Stimulated activated CD8-positive, alpha-beta memory T cell treated with anti-CD3 and anti-CD28 coated beads, Interleukin-12 subunit alpha, Interleukin-12 subunit beta, amount 100 ng/mL, for 4 hours (primary cell): ENCODE results near the gene DENND5A.

Experiments used
- DNase-seq: peaks from one replicate; pipeline ENCODE4 v3.0.0-alpha.2; 2020; ENCODE audit warnings: low read depth

The DENND5A gene

GRCh38 chr11:9265211-9266131 lies at the start of gene DENND5A:
Gene DENND5A (minus strand): TSS chr11:9265350. CDS start chr11:9265069, 281 bp downstream.
- DNase-seq: peak; percentile 52

GRCh38 chr11:9314291-9315077 lies 49.3 kb upstream of the DENND5A start, which contains the start of gene TMEM41B:
Gene TMEM41B (minus strand): TSS chr11:9314593. CDS start chr11:9314441, 152 bp downstream.
- DNase-seq: peak; percentile 100

- no peak for DNase-seq
Measured at GRCh38 chr11:9313648-9314290, 48.6 kb upstream of the DENND5A start.

GRCh38 chr11:9310485-9311090 lies 45.4 kb upstream of the DENND5A start:
- no peak for DNase-seq

GRCh38 chr11:9304178-9304577 lies 39.0 kb upstream of the DENND5A start:
- DNase-seq: no peak

- DNase-seq: no peak
Measured at GRCh38 chr11:9302448-9302847, 37.3 kb upstream of the DENND5A start.

GRCh38 chr11:9301720-9302119 lies 36.6 kb upstream of the DENND5A start:
- no peak for DNase-seq

- no peak for DNase-seq
Measured at GRCh38 chr11:9293646-9294045, 28.5 kb upstream of the DENND5A start.

- no peak for DNase-seq
Measured at GRCh38 chr11:9285850-9286587, 20.9 kb upstream of the DENND5A start.

- DNase-seq: peak; percentile 18
Measured at GRCh38 chr11:9280655-9281301, 15.6 kb upstream of the DENND5A start.

GRCh38 chr11:9277176-9277575 lies 12.0 kb upstream of the DENND5A start:
- DNase-seq: no peak

- no peak for DNase-seq
Measured at GRCh38 chr11:9276571-9276970, 11.4 kb upstream of the DENND5A start.

- no peak for DNase-seq
Measured at GRCh38 chr11:9274499-9275258, 9.5 kb upstream of the DENND5A start.

GRCh38 chr11:9273376-9274336 lies 8.5 kb upstream of the DENND5A start:
- DNase-seq: no peak

GRCh38 chr11:9269492-9270013 lies 4.4 kb upstream of the DENND5A start:
- DNase-seq: no peak

GRCh38 chr11:9267680-9268079 lies 2.5 kb upstream of the DENND5A start:
- no peak for DNase-seq

GRCh38 chr11:9266926-9267325 lies 1.8 kb upstream of the DENND5A start:
- DNase-seq: no peak

GRCh38 chr11:9266132-9266736 lies 1.1 kb upstream of the DENND5A start:
- DNase-seq: no peak
